22Rv1 (cell line): ENCODE results near the gene ITGB3.

Source experiments
- CTCF ChIP-seq: fragments of 450-650 bp; IDR thresholded peaks from 2 replicates; pipeline ENCODE4 v1.5.1; 2017; ENCODE audit warnings: mild to moderate bottlenecking
- ZFX ChIP-seq: fragments of 450-650 bp; IDR thresholded peaks from 2 replicates; pipeline ENCODE4 v1.6.1; 2017; ENCODE audit warnings: antibody characterized with exemption, borderline replicate concordance

- no peak for TF ChIP-seq CTCF
- TF ChIP-seq ZFX = no peak
These were observed 47.1 kb downstream of the ITGB3 start for GRCh38 chr17:47300718-47301117.
